HG03175 (cell line): ENCODE measurements around the gene GPC5.

Source experiments
- ATAC-seq: cut with Tn5 transposase; IDR thresholded peaks from one replicate; pipeline ENCODE4 v1.9.1; 2021; ENCODE audit warnings: mild to moderate bottlenecking, moderate library complexity; ENCODE audit not compliant: unreplicated experiment

GPC5 gene

DNA sequence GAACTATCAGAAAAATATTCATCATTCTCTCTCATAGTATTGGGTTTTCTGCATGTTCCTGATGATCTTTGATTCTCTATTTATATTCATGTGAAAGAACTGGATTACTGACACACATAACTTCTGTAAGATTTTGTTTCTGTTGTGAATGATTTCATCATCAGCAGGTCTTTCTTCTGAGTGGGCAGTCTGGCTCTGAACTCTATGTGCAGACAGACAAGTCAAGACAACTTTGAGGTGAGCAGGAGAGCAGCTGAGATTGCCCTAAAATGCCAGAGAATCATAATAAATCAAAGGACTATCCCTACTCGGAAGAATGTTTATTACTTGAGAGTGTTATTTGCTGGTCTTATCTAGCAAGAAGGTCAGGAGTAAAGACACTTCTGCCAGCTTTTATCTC, 1176.1 kb downstream of the GPC5 start:
- no peak for ATAC-seq

DNA sequence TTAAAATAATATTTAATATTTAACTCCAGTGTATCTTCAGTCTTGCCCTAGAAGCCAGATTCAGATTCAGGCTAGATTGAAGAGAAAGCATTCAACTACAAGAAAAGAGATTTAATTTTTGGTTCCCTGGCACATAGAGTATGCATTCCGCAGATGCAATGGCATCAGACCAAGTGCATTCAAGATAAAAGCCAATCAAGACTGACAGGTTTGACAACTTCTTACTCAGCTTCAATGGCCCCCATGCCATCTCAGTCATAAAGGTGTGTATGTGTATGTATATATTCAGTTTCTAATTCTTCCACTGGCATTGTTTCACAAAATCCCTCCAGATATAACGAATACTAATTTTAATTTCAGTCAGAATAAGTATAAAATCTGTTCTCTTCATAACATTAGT, 1177.4 kb downstream of the GPC5 start:
- no peak for ATAC-seq

DNA sequence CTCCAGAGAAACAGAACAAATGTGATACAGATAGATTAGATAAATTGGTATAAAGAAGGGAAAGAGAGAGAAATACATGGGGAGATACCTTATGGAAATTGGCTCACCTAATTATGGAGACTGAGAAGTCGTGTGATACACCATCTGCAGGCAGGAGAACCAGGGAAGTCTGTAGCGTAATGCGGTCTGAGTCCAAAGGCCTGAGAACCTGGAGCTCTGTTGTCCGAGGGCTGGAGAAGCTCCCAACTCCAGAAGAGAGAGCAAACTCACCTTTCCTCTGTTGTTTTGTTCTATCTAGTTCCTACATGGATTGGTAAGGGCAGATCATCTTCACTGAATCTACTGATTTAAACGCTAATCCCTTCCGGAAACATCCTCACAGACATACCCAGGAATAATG, 1179.9 kb downstream of the GPC5 start:
- ATAC-seq: no peak

DNA sequence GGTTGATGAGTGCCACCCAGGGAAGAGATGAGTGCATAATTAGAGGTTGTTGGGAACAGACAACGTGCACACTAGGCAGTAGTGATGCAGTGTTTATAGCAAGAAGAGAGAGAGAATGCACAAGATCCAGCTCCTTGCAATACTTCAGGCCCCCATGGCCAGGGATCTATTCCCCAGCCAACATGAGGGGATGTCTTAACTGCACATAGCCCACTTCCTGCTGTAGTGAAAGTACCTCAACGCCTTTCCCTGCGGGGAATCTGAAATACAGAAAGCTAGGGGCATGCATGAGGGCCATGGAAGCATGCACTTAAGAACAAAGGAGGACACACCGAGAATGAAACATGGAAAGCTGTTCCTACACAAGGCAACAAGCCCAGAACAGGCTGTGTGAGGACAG, 1191.5 kb downstream of the GPC5 start:
- ATAC-seq: no peak

DNA sequence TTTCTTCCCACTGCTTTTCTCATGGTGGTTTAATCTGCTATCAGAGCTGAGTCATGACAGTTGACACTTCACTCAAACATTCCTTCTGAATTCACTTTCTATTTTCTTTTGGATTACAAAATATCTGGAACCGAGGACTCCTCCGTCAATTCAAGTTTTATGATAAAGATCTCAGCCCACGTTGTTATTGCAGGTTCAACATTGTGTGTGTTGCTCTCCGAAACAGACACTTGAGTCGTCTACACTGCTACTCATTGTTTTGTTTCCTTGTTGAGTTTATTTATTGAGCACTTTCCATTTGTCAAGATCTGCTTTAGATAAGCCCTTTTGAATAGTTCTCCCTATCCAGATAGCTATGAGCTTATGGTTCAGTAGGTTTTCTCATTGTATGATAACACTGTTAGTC, 1192.1 kb downstream of the GPC5 start:
- no peak for ATAC-seq

DNA sequence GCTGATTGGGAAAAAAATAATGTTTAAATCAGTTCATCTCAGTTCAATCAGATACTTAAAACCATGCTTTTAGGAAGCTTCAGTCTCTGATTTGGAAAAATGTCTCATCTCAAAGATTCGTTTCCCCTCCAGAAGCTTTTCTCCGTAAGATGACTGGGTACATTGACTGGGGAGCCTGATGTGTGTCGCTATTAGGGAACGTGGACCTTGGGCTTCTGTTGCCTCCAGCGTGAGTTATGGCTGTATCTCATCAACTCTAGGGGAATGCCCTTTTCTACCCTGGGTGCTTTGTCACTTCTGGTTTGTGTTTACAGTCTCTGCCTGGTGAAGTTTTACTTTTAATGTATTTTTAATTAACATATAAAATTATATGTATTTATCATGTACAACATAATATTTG, 1192.7 kb downstream of the GPC5 start:
- no peak for ATAC-seq

DNA sequence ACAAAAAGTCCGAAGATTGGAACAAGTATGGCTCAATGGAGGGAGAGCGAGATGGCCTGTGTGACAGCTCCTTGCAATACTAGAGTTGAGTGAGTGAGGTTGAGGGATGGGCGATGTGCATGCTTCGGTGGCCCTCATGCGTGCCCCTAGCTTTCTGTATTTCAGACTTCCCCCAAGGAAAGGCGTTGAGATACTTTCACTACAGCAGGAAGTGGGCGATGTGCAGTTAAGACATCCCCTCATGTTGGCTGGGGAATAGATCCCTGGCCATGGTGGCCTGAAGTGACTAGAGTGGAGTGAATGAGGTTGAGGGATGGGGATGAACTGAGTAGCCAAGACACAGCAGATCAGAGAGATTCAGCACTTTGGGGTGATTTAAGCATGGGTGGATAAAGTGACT, 1194.3 kb downstream of the GPC5 start:
- ATAC-seq: no peak

DNA sequence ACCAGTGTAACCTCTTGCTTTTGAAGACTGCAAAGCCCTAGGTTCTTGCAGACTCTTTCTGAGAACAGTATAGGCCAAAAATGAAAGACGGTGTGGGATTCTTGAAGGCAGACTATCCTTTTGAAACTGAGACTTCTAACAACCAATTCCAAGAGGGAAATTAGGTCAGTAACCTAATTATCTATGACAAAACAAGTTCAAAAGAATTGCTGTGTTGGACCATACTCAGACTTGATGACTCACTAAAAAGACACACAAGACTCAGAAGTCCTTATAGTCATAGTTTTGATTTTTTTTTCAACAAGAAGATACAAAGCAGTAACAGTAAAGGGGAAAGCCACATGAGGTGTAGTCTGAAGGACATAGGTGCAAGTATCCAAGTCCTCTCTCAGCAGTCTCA, 1204.1 kb downstream of the GPC5 start:
- ATAC-seq: no peak

DNA sequence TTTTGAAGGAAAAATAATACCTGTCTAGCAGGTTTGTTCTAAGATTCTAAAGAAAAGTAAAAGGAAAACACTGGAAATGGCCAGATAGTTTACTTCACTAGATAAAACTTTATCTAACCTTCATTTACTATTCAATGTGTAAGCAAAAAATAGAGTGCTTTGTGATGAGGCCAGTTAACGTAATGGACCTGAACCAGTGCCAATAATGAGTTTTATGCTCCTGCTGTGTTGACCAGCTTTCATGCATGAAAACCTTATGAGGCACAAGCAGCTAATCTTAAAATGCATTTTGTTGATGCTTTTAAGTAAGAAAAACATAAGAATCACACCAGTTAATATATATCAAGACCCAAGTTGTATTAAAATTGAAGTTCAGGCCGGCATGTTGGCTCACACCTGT, 1211.0 kb downstream of the GPC5 start:
- no peak for ATAC-seq

DNA sequence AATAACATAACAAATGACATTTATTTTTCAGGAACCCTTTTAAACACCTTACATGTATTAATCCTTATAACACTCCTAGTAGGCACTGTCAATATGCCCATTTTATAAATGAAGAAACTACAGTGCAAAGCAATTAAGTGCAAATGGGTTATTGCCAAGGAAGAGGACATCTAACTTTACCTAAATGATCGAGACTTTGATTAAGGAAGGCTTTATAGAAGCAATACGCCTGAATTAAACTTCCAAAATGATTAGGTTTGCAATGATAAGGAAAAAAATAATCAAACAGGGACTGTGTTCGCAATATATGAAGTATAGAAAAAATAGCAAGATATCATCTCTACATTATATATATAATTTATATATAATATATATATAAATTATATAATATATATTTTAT, 1214.5 kb downstream of the GPC5 start:
- ATAC-seq: no peak

DNA sequence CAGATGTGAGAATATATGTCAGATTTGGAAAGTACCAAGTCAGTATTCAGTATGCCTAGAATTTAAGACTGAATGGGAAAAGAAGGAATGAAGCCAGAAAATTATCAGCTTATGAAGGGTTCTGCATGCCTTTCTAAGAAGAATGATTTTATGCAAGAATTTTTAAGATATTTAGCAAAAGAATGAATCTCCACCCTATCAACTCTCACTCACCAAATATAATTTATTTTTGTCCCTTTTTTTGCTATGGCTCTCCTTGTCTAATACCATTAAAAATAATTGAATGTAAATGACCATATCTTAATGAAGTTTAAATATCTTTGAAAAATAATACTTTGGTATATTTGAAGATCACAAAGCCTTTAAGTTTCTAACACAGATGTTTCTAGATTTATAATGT, 1215.5 kb downstream of the GPC5 start:
- ATAC-seq: no peak

DNA sequence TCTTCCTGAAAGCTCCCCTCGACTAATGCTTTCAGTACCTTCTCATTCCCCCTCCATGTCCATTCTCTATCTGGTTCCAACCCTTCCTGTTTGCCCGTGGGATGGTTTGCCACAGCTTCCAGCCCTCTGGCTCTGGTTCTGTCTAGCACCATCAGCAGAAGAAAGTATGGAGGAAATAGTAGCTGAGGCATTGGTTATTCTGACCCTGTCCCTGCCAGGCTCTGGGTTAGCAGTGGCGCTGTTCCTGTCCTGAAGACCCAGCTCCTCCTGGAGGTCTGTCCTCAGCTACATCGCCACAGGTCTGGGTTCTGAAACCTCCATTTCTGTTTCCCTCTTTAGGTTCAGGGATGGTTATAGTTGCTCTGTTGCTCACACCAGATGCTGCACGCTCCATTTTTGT, 1223.6 kb downstream of the GPC5 start:
- no peak for ATAC-seq

DNA sequence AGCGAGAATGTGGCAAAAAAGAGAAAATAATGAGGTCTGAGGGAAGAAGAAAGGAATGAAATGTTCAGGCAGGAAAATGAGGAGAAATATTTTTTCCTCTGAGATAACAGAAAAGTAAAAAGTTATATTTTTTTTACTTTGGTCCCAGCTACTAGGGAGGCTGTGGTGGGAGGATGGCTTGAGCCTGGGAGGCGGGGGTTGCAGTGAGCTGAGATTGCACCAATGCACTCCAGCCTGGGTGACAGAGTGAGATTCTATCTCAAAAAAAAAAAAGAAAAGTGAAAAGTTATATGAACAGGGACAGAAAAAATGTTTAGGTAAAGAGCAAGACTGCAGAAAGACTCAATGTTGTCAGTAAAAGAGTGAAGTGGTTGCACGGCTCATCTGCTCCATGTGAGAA, 1224.5 kb downstream of the GPC5 start:
- no peak for ATAC-seq

DNA sequence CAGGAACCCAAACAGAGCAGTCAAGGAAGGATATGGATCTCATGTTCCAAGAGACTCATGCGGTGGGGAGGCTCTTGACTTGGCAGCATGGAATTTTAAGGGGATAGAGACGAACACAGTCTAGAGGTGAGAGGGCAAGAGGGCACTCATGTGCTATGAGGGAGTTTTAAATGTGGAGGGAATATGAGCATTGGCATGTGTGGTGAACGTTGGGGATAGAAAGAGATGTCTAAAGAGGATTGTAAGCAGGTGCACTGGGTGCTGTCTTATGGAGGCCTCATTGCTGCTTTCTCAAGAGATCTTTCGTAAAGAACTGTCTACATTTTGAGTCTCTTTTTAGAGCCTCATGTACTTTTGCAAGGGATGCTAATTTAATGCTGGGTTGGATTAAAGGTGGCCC, 1227.9 kb downstream of the GPC5 start:
- no peak for ATAC-seq

DNA sequence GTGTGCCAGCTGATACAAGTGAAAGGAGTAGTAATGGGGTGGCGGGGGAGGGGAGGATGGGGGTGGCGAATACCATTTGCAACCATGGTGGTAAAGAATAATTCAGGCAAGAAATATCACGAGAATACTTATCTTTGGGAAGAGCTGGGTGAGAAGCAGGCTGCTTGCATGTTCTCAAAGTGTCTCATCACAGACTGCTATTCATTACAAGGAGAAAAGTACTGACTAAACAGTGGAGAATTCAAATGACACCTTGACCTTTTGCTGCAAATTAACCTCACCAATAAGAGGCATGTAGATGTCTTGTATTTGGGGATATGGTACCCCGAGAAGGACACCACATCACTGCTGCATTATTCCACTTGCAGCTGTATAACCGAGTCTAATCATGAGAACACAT, 1242.5 kb downstream of the GPC5 start:
- ATAC-seq: no peak

DNA sequence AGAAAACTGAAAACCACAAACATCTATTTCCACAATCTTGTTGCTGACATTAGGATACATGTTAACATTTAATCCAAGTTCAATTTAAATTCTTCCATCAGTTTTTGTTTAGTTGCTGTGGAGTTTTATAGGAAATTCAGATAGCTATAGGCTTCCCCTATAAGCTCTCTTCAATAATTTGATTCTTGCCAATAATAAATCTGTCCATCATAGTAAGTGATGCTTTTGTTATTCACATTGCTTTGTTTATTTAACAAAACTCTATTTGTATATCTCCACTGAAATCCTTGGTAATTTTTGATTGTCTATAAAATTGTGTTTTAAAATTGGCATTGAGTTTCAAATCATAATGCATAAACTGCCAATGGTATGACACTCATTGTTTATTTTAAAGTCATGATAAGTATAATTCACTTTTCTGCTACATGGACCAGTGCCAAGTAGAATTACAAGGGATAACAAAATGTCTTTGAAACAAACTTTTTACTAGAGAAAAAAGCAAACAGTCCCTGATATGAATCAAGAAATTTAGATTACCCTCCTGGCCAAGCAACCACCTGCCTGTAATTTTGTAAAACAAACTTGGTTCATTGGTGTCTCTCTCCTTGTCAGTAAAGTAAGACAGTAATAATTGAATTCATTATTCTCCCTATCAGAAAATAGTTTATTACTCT, 1250.9 kb downstream of the GPC5 start:
- no peak for ATAC-seq

DNA sequence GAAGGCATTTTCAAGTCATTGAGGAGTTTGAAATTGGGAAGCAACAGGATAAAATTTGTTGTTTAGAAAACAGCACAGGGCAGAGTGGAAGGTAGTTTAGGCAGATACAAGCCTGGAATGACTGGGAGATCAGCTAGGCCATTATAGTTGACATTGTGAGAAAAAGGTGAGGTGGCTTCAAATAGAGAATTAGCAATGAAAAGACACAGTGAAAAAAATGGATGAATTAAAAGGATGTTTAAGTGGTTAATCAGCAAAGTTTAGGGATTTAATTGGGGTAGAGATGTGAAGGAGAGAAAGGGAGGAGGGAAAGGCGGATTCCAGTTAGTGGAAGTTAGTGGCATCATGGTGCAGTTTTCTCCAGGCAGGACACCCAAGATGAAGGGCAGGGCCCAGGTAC, 1257.7 kb downstream of the GPC5 start:
- ATAC-seq: no peak

DNA sequence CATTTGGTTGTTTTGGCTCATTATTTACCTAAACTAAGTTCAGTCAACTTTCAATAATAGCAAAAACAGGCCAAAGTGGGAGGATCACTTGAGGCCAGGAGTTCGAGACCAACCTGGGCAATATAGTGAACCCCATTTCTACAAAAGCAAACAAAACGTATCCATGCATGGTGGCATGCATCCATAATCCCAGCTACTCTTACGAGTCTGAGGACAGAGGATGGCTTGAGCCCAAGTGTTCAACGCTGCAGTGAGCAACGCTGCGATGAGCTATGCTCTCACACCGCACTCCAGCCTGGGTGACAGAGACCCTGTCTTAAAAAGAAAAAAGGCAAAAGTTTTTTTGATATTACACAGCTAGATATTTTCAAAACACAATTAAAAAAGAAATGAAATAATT, 1258.2 kb downstream of the GPC5 start:
- ATAC-seq: no peak

DNA sequence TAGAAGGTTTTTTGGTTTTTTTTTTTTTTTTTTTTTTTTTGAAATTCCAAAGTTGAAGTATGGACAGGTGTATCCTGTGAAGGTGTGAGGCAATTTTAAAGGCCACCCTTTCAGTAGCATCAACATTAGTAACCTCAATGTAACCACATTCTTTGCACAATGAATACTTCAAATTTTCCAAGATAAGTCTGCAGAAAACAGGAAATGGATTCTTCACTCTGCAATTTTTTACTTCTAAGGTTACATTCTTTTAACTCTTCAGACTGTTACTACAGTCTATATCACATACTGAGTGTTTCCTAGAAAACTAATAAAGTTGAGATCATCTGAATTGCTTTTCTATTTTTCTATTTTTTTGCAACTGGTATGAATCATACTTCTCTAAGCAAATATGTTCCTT, 1259.1 kb downstream of the GPC5 start:
- ATAC-seq: no peak

DNA sequence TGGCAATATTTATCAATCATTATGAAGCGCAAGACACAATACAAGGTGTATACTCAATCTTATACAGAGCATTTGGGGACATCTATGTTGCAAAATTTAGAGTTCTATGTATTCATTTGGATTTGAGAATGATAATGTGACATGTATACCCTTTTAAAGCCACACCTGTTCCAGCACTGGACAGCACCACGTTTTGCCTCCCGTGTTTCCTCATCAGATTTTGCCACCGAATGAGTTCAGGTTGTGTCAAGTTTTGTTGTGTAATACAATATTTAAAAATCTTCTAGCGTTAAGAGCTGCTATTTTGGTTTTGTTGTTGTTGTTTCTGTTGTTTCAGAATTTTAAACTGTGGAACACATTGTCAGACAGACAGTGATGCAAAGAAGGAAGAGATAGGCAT, 1259.9 kb downstream of the GPC5 start:
- no peak for ATAC-seq

DNA sequence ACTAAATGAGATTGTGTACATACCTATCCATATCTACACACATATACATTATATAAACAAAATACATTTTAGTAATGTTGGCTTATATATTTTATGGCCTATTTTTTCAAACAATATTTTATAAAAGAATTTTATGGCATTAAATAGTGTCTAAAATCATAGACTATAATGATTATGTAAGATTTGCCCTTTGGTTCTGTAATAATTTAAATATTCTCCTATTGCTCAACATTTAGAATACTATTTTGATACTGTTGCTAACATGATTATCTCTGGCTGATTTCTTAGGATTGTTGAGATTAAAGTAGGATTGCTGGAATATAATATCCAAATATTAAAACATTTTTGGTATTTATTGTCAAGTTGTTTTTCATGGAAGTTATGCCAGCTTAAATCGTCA, 1263.0 kb downstream of the GPC5 start:
- ATAC-seq: no peak

DNA sequence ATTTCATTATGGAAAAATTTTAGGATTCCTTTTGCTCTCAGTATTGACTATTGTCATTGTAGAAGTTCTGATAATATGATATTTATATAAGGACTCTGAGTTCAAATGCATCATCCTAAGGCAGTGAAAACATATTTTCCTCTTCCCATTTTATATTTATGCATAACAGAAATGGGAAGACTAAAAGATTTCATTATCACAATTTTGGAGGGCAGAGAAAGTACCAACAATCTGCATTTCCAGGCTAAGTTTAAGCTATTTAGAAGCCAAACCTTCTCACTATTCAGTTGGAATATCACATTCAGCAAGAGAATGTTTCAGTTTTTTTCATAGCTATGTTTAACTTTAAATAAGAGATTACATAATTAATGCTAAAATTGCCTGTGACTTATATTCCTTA, 1269.7 kb downstream of the GPC5 start:
- no peak for ATAC-seq

DNA sequence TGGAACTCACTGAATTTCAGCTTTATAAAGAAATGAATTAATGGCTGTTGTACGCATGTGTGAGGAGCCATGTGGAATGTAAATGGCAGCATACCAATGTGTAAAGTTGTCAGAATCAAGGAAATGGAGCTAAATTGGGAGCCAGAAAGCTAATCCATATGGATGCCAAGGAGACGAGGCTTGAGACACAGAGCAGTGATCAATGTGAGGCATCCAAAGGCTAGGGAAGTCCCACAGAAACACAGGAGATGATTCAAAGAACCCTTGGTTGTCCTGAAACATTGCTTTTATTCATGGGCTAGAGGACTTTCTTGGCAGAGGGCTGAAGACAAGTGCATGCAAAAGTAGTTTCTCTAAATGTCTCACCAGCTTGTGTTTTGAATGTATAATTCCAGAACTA, 1271.7 kb downstream of the GPC5 start:
- no peak for ATAC-seq

DNA sequence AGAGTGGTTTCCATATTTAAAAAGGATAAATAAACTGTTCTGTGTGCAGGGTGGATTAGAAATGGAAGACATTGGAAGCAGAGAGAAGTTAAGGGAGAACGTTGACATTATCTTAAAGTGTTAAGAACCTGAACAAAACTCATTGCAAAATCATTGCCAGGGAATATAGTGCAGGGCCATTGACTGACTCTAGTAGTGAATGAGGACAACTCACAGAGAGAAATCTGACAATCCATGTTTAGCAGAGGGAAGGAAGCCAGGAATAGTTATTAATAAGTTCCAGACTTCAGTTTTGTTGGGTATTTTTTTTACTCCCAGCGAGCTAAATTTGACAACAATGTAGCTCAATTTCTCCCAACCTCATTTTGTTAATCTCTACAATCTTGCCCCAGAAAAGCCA, 1273.4 kb downstream of the GPC5 start:
- no peak for ATAC-seq
